H9 (cell line): ENCODE results near the gene TTC7B. TPM values are rescaled to one million over a fixed set of nuclear protein-coding genes. Genes with fewer than 3 reads are reported as not detected.

ENCODE experiments used
- DNase-seq: peaks from one replicate; pipeline ENCODE4 v3.0.0-alpha.2; 2017
- H2AFZ ChIP-seq: one replicate; pipeline ENCODE4 v1.6.1; 2013; ENCODE audit warnings: mild to moderate bottlenecking, low read length, control low read depth, moderate library complexity
- H2AK5ac ChIP-seq: 2 replicates; pipeline ENCODE4 v1.6.1; 2013; ENCODE audit warnings: low read length, control low read depth, mixed read lengths; ENCODE audit not compliant: insufficient read length
- H2BK120ac ChIP-seq: one replicate; pipeline ENCODE4 v1.6.1; 2013; ENCODE audit warnings: low read depth, mild to moderate bottlenecking, low read length, control low read depth, inconsistent platforms; ENCODE audit not compliant: poor library complexity, severe bottlenecking
- H2BK12ac ChIP-seq: 2 replicates; pipeline ENCODE4 v1.6.1; 2013; ENCODE audit warnings: low read length, control low read depth, mixed read lengths, low read depth; ENCODE audit not compliant: insufficient read length
- H2BK15ac ChIP-seq: 2 replicates; pipeline ENCODE4 v1.6.1; 2013; ENCODE audit warnings: low read depth, low read length, control low read depth
- H2BK20ac ChIP-seq: one replicate; pipeline ENCODE4 v1.6.1; 2013; ENCODE audit warnings: low read depth, mild to moderate bottlenecking, low read length, control low read depth, inconsistent platforms; ENCODE audit not compliant: poor library complexity, severe bottlenecking
- H2BK5ac ChIP-seq: 2 replicates; pipeline ENCODE4 v1.6.1; 2013; ENCODE audit warnings: low read length, control low read depth, mixed read lengths; ENCODE audit not compliant: insufficient read length
- H3K14ac ChIP-seq: 2 replicates; pipeline ENCODE4 v1.6.1; 2013; ENCODE audit warnings: low read length, control low read depth; ENCODE audit not compliant: insufficient read depth
- H3K18ac ChIP-seq: 2 replicates; pipeline ENCODE4 v1.6.1; 2013; ENCODE audit warnings: low read depth, mild to moderate bottlenecking, mixed read lengths, low read length, control low read depth; ENCODE audit not compliant: insufficient read length
- H3K23ac ChIP-seq: 2 replicates; pipeline ENCODE4 v1.6.1; 2013; ENCODE audit warnings: low read length, control low read depth, mixed read lengths, low read depth; ENCODE audit not compliant: insufficient read length
- H3K23me2 ChIP-seq: 2 replicates; pipeline ENCODE4 v1.6.1; 2013; ENCODE audit warnings: low read depth, mild to moderate bottlenecking, mixed read lengths, low read length, control low read depth; ENCODE audit not compliant: insufficient read length, poor library complexity, severe bottlenecking
- H3K27ac ChIP-seq: 2 replicates; pipeline ENCODE4 v1.5.1; 2013; ENCODE audit warnings: low read length, control low read depth, mixed read lengths, low read depth; ENCODE audit not compliant: insufficient read length
- H3K27me3 ChIP-seq: 2 replicates; pipeline ENCODE4 v1.6.1; 2013; ENCODE audit warnings: low read length, control low read depth, inconsistent platforms; ENCODE audit not compliant: insufficient read depth
- H3K4ac ChIP-seq: 2 replicates; pipeline ENCODE4 v1.6.1; 2013; ENCODE audit warnings: low read depth, mild to moderate bottlenecking, control low read depth, inconsistent platforms, low read length, moderate library complexity
- H3K4me1 ChIP-seq: 2 replicates; pipeline ENCODE4 v1.6.1; 2013; ENCODE audit warnings: low read length, control low read depth, inconsistent platforms; ENCODE audit not compliant: insufficient read depth
- H3K4me2 ChIP-seq: 2 replicates; pipeline ENCODE4 v1.6.1; 2013; ENCODE audit warnings: low read length, control low read depth, mixed read lengths; ENCODE audit not compliant: insufficient read length, insufficient read depth
- H3K56ac ChIP-seq: 2 replicates; pipeline ENCODE4 v1.6.1; 2013; ENCODE audit warnings: low read depth, mild to moderate bottlenecking, mixed read lengths, low read length, control low read depth; ENCODE audit not compliant: insufficient read length
- H3K79me1 ChIP-seq: 2 replicates; pipeline ENCODE4 v1.6.1; 2013; ENCODE audit warnings: low read depth, mild to moderate bottlenecking, moderate library complexity, low read length, control low read depth, inconsistent platforms; ENCODE audit not compliant: insufficient read depth, poor library complexity, severe bottlenecking
- H3K79me2 ChIP-seq: 2 replicates; pipeline ENCODE4 v1.6.1; 2013; ENCODE audit warnings: low read length, control low read depth, inconsistent platforms; ENCODE audit not compliant: insufficient read depth
- H3K9ac ChIP-seq: 2 replicates; pipeline ENCODE4 v1.6.1; 2013; ENCODE audit warnings: low read length, control low read depth, mixed read lengths; ENCODE audit not compliant: insufficient read length; ENCODE audit errors: extremely low read depth
- H3K9me3 ChIP-seq: one replicate; pipeline ENCODE4 v1.6.1; 2013; ENCODE audit warnings: low read depth, low read length, inconsistent platforms; ENCODE audit not compliant: control insufficient read depth
- H3T11ph ChIP-seq: one replicate; pipeline ENCODE4 v1.6.1; 2013; ENCODE audit warnings: mild to moderate bottlenecking, low read length, control low read depth, inconsistent platforms
- H4K20me1 ChIP-seq: one replicate; pipeline ENCODE4 v1.6.1; 2013; ENCODE audit not compliant: control insufficient read depth, insufficient read length, insufficient read depth
- H4K5ac ChIP-seq: 2 replicates; pipeline ENCODE4 v1.6.1; 2013; ENCODE audit warnings: low read depth, mild to moderate bottlenecking, mixed read lengths, low read length, control low read depth; ENCODE audit not compliant: insufficient read length
- H4K8ac ChIP-seq: replicated peaks from 2 replicates; pipeline ENCODE4 v1.6.1; 2013; ENCODE audit warnings: low read length, control low read depth, mixed read lengths, low read depth; ENCODE audit not compliant: insufficient read length
- H4K91ac ChIP-seq: 2 replicates; pipeline ENCODE4 v1.6.1; 2013; ENCODE audit warnings: low read depth, mild to moderate bottlenecking, moderate library complexity, mixed read lengths, low read length, control low read depth; ENCODE audit not compliant: insufficient read length
- H3K27ac Mint-ChIP-seq, 3 experiments: 2 replicates in 2 of 3; 3 replicates in 1 of 3; pipeline ENCODE4 v1.8.0; 2020 to 2021; ENCODE audit warnings: mixed read lengths in 3 of 3, mild to moderate bottlenecking in 1 of 3, moderate library complexity in 1 of 3
- H3K27me3 Mint-ChIP-seq: 2 replicates; pipeline ENCODE4 v1.8.0; 2021; ENCODE audit warnings: low read depth, mild to moderate bottlenecking, moderate library complexity, mixed read lengths
- H3K36me3 Mint-ChIP-seq, 3 experiments: 2 replicates in 2 of 3; 3 replicates in 1 of 3; pipeline ENCODE4 v1.8.0; 2020 to 2021; ENCODE audit warnings: low read depth in 3 of 3, mixed read lengths in 3 of 3; ENCODE audit not compliant: insufficient read depth in 1 of 3
- H3K4me1 Mint-ChIP-seq, 2 experiments: 2 replicates each; pipeline ENCODE4 v1.8.0; 2020; ENCODE audit warnings: mixed read lengths in 2 of 2
- H3K4me3 Mint-ChIP-seq, 2 experiments: 2 replicates in 1 of 2; 3 replicates in 1 of 2; pipeline ENCODE4 v1.8.0; 2020 to 2021; ENCODE audit warnings: mild to moderate bottlenecking in 2 of 2, mixed read lengths in 2 of 2, moderate library complexity in 1 of 2
- H3K9me3 Mint-ChIP-seq, 2 experiments: 2 replicates in 1 of 2; 3 replicates in 1 of 2; pipeline ENCODE4 v1.8.0; 2020; ENCODE audit warnings: mild to moderate bottlenecking in 2 of 2, mixed read lengths in 2 of 2, moderate library complexity in 1 of 2
- CTCF ChIP-seq: fragments of 200-600 bp; sonication (generic); conservative IDR thresholded peaks from 3 replicates; pipeline ENCODE4 v1.8.0; 2021; ENCODE audit warnings: antibody characterized with exemption, mild to moderate bottlenecking
- WGBS: extraction: QIAGEN DNeasy Blood & Tissue Kit; methylation state at CpG from one replicate; pipeline ENCODE4 v1.1.7; 2013; ENCODE audit warnings: missing lambda C conversion rate, low lambda C conversion rate, mixed read lengths; ENCODE audit not compliant: insufficient read length; ENCODE audit errors: extremely low coverage; 5-methylcytosine and 5-hydroxymethylcytosine counted together
- total RNA-seq: library from RNA; stranded (reverse); gene quantifications from 2 replicates; pipeline ENCODE4 v1.2.1, GENCODE V29; 2021

The TTC7B gene
- total RNA-seq, 1 experiment from 2014 or later, result 33.7 TPM

GRCh38 chr14:90696720-90697119 lies 119.5 kb downstream of the TTC7B start:
- H3K4me1 Mint-ChIP-seq, result peaks cover 8 to 16% of the 10 kb centered on the region in 2 experiments
- TF ChIP-seq CTCF, result no peak
- Histone ChIP-seq H3K14ac (no peak overlapping the region), H3K27me3 (no peaks in the 10 kb centered on the region), H2BK120ac (no peak overlapping the region), H3K23ac (no peak overlapping the region), H3K79me1 (no peaks in the 10 kb centered on the region), H3T11ph (no peak overlapping the region), H2BK15ac (no peak overlapping the region), H4K91ac (no peak overlapping the region), H4K5ac (no peak overlapping the region), H3K56ac (no peak overlapping the region), H2AFZ (no peak overlapping the region), H2AK5ac (no peak overlapping the region), H3K4me1 (no peaks in the 10 kb centered on the region), H3K18ac (no peak overlapping the region), H3K4me2 (no peak overlapping the region), H2BK12ac (no peak overlapping the region), H3K9ac (no peak overlapping the region), H2BK5ac (no peak overlapping the region), H3K9me3 (no peaks in the 10 kb centered on the region), H3K79me2 (no peaks in the 10 kb centered on the region), H3K23me2 (no peaks in the 10 kb centered on the region), H3K4ac (no peak overlapping the region), H4K8ac (no peak overlapping the region), H2BK20ac (no peak overlapping the region), H3K27ac (no peak overlapping the region), H4K20me1 (no peaks in the 10 kb centered on the region)
- H3K27ac Mint-ChIP-seq, result no peak overlapping the region
- WGBS, result no CpG with 5 or more reads among the region's 4 CpGs
- no peaks in the 10 kb centered on the region for H3K9me3 Mint-ChIP-seq
- DNase-seq, result no peak
- no peak overlapping the region for H3K4me3 Mint-ChIP-seq
- H3K36me3 Mint-ChIP-seq, result no peaks in the 10 kb centered on the region; a peak in 1 of 7 replicates
- no peaks in the 10 kb centered on the region for H3K27me3 Mint-ChIP-seq
